ENCODE data around the gene TSPAN8. TPM values are rescaled to one million over a fixed set of nuclear protein-coding genes. Genes with fewer than 3 reads are reported as not detected.
"Not testable (repeated sequence)": the region's sequence is repeated elsewhere in the genome, so short reads cannot be mapped to it uniquely, and the experiment has no call there.

The TSPAN8 gene
- total RNA-seq, 2 donors from 2014 or later, result not detected

GRCh38 chr12:71155225-71155624 is 2.6 kb downstream of the TSPAN8 start:
- Mint-ChIP-seq H3K4me3 (no peak overlapping the region), H3K27ac (no peak overlapping the region), H3K4me1 (no peaks in the 10 kb centered on the region), H3K27me3 (no peaks in the 10 kb centered on the region), H3K36me3 (ENCODE audit: low read depth) (no peaks in the 10 kb centered on the region), H3K9me3 (peaks cover 16% of the 10 kb centered on the region)
- no peak for ATAC-seq (replicated peaks)

DNA sequence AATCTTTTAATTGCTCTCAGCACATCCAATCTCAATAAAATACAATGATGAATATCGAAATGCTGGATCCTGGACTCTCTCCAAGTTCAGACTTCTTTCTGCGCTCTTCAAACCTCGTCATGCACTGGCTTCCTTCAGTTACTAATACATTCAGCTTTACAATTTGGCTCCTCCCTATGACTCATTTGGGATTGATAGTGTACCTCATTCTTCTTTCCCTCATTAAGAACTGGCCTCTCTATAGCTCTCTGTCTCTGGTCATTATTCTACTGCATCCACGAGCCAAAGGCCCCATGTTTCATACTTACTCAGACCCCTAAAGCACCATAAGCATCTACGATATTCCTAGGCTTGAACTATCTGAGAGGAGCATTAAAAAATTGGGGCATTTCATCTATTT is 4.9 kb downstream of the TSPAN8 start:
- Mint-ChIP-seq H3K27ac (no peak overlapping the region), H3K36me3 (ENCODE audit: low read depth) (no peaks in the 10 kb centered on the region), H3K9me3 (peaks cover 12% of the 10 kb centered on the region), H3K4me1 (no peaks in the 10 kb centered on the region), H3K4me3 (no peak overlapping the region), H3K27me3 (no peaks in the 10 kb centered on the region)
- ATAC-seq (replicated peaks), result no peak

DNA sequence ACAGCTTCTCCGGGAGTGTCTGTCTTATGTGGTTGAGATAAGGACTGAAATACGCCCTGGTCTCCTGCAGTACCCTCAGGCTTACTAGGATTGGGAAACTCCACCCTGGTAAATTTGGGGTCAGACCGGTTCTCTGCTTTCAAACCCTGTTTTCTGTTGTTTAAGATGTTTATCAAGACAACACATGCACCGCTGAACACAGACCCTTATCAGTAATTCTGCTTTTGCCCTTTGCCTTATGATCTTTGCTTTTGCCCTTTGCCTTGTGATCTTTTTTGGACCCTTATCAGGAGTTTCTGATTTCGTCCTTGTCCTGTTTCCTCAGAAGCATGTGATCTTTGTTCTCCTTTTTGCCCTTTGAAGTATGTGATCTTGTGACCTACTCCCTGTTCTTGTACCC is 7.8 kb downstream of the TSPAN8 start:
- H3K4me3 Mint-ChIP-seq, result not testable (repeated sequence)

GRCh38 chr12:71144682-71145081 is 13.1 kb downstream of the TSPAN8 start:
- H3K4me3 Mint-ChIP-seq, result no peak overlapping the region
- ATAC-seq (replicated peaks), result no peak
- H3K36me3 Mint-ChIP-seq (ENCODE audit: low read depth), result no peaks in the 10 kb centered on the region
- no peaks in the 10 kb centered on the region for H3K4me1 Mint-ChIP-seq
- no peak overlapping the region for H3K27ac Mint-ChIP-seq
- H3K9me3 Mint-ChIP-seq, result no peaks in the 10 kb centered on the region
- no peaks in the 10 kb centered on the region for H3K27me3 Mint-ChIP-seq

More for the DNA sequence above, 7.8 kb downstream of the TSPAN8 start:
- not testable (repeated sequence) for H3K27ac Mint-ChIP-seq; H3K27me3 Mint-ChIP-seq; H3K4me1 Mint-ChIP-seq; H3K36me3 Mint-ChIP-seq (ENCODE audit: low read depth); ATAC-seq (replicated peaks)
- peaks cover 12% of the 10 kb centered on the region for H3K9me3 Mint-ChIP-seq

DNA sequence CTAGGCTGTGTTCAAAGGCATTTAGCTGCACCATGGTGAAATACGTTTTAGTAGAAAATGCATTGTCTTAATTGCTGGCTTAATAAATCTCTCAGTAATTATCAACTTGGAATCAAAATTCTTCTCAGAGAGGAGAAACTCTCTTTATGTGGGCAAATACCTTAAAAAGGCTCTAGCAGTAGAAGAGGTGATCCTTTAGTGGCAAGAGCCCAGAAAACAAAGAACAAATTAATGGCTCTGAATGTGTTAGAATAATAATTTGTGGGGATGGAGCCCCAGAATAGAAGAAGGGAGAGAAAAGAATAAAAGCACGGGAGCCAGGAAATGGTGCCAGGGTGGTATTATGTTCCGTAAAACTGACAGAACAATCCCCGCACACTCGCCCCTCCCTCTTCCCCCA is 14.8 kb downstream of the TSPAN8 start:
- Mint-ChIP-seq H3K36me3 (ENCODE audit: low read depth) (no peaks in the 10 kb centered on the region), H3K4me3 (no peak overlapping the region), H3K27me3 (no peaks in the 10 kb centered on the region), H3K27ac (no peak overlapping the region), H3K4me1 (no peaks in the 10 kb centered on the region), H3K9me3 (peaks cover 5% of the 10 kb centered on the region)
- no peak for ATAC-seq (replicated peaks)

GRCh38 chr12:71142016-71142415 is 15.8 kb downstream of the TSPAN8 start:
- no peak overlapping the region for H3K27ac Mint-ChIP-seq
- H3K9me3 Mint-ChIP-seq, result peaks cover 5% of the 10 kb centered on the region
- no peaks in the 10 kb centered on the region for H3K4me1 Mint-ChIP-seq
- no peaks in the 10 kb centered on the region for H3K27me3 Mint-ChIP-seq
- no peaks in the 10 kb centered on the region for H3K36me3 Mint-ChIP-seq (ENCODE audit: low read depth)
- ATAC-seq (replicated peaks), result no peak
- H3K4me3 Mint-ChIP-seq, result no peak overlapping the region

- Mint-ChIP-seq H3K4me3 (no peak overlapping the region), H3K4me1 (no peaks in the 10 kb centered on the region), H3K27ac (no peak overlapping the region), H3K27me3 (no peaks in the 10 kb centered on the region), H3K36me3 (ENCODE audit: low read depth) (no peaks in the 10 kb centered on the region), H3K9me3 (peaks cover 5% of the 10 kb centered on the region)
- no peak for ATAC-seq (replicated peaks)
Observed at GRCh38 chr12:71141378-71141926, 16.3 kb downstream of the TSPAN8 start.

- H3K36me3 Mint-ChIP-seq (ENCODE audit: low read depth), result no peaks in the 10 kb centered on the region
- no peaks in the 10 kb centered on the region for H3K27me3 Mint-ChIP-seq
- no peak for ATAC-seq (replicated peaks)
- H3K4me1 Mint-ChIP-seq, result no peaks in the 10 kb centered on the region
- H3K9me3 Mint-ChIP-seq, result peaks cover 5% of the 10 kb centered on the region
- no peak overlapping the region for H3K4me3 Mint-ChIP-seq
- H3K27ac Mint-ChIP-seq, result no peak overlapping the region
Observed at GRCh38 chr12:71139153-71139735, 18.6 kb downstream of the TSPAN8 start.

- no peaks in the 10 kb centered on the region for H3K36me3 Mint-ChIP-seq (ENCODE audit: low read depth)
- no peaks in the 10 kb centered on the region for H3K4me1 Mint-ChIP-seq
- no peak for ATAC-seq (replicated peaks)
- no peak overlapping the region for H3K27ac Mint-ChIP-seq
- peaks cover 5% of the 10 kb centered on the region for H3K9me3 Mint-ChIP-seq
- no peak overlapping the region for H3K4me3 Mint-ChIP-seq
- H3K27me3 Mint-ChIP-seq, result no peaks in the 10 kb centered on the region
Observed at GRCh38 chr12:71138011-71138410, 19.8 kb downstream of the TSPAN8 start.

GRCh38 chr12:71135812-71136176 is 22.0 kb downstream of the TSPAN8 start:
- H3K9me3 Mint-ChIP-seq, result peaks cover 5% of the 10 kb centered on the region
- no peak overlapping the region for H3K27ac Mint-ChIP-seq
- ATAC-seq (replicated peaks), result no peak
- no peaks in the 10 kb centered on the region for H3K36me3 Mint-ChIP-seq (ENCODE audit: low read depth)
- no peak overlapping the region for H3K4me3 Mint-ChIP-seq
- no peaks in the 10 kb centered on the region for H3K4me1 Mint-ChIP-seq
- H3K27me3 Mint-ChIP-seq, result no peaks in the 10 kb centered on the region

DNA sequence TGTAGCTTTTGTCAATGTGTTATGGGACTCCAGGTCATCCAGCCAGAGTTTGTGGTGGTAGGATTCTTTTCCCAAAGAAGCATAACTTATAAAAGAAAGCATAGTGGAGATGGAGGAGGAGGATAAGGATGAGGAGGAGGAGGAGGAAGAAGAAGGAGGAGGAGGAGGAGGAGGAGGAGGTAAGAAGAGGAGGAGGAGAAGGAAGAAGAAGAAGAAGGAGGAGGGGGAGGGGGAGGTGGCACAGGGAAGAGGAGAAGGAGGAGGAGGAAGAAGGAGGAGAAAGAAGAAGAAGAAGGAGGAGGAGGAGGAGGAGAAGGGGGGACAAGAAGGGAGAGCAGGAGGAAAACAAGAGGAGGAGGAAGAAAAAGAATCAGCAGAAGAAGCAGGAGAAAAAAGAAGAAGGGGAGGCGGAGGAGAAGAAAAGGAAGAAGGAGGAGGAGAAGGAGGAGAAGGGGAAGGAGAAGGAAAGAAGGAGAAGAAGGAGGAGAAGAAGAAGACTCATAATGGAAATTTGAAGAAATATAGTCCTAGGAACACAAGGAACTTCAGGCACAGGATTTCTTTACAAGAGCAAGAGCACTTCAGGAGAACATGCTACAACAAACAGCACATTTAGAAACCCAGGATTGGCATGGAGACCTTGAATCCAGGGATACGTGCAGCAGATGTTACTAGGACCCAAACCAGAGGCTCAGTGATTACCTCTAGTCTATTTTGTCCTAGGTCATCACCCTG is 22.6 kb downstream of the TSPAN8 start:
- Mint-ChIP-seq H3K4me3 (no peak overlapping the region), H3K9me3 (peaks cover 8% of the 10 kb centered on the region), H3K36me3 (ENCODE audit: low read depth) (no peaks in the 10 kb centered on the region), H3K27me3 (no peaks in the 10 kb centered on the region), H3K27ac (no peak overlapping the region), H3K4me1 (no peaks in the 10 kb centered on the region)
- ATAC-seq (replicated peaks), result no peak

GRCh38 chr12:71134405-71134804 is 23.4 kb downstream of the TSPAN8 start:
- Mint-ChIP-seq H3K27me3 (no peaks in the 10 kb centered on the region), H3K9me3 (peaks cover 8% of the 10 kb centered on the region), H3K4me3 (no peak overlapping the region), H3K27ac (no peak overlapping the region), H3K4me1 (no peaks in the 10 kb centered on the region), H3K36me3 (ENCODE audit: low read depth) (no peaks in the 10 kb centered on the region)
- ATAC-seq (replicated peaks), result no peak

DNA sequence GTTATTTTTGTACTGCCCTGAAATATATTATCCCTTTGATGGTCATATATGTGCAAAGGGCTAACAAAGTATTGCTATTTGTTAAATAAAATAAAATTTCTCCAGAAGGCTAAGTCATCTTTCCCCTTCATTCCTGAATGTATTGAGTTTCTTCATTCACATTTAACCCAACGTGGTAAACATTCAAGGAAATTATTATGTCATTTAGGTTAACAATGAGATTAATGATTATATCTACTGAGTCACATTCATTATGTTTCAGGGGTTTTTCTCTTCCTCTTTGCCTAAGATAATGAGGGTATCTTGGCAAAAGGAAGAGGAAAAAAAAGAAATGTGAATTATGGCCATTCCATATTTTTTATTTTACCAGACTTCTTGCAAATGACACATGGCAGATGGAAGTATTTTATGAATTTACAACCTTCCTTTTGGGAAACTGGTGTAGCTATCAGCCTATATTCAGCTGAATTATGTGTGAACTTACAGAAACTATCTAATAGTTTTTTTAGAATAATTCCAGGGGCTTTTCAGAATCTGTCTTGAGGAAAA is 27.2 kb downstream of the TSPAN8 start:
- peaks cover 3% of the 10 kb centered on the region for H3K9me3 Mint-ChIP-seq
- H3K36me3 Mint-ChIP-seq (ENCODE audit: low read depth), result no peaks in the 10 kb centered on the region
- no peak for ATAC-seq (replicated peaks)
- no peaks in the 10 kb centered on the region for H3K27me3 Mint-ChIP-seq
- no peak overlapping the region for H3K4me3 Mint-ChIP-seq
- no peaks in the 10 kb centered on the region for H3K4me1 Mint-ChIP-seq
- no peak overlapping the region for H3K27ac Mint-ChIP-seq

DNA sequence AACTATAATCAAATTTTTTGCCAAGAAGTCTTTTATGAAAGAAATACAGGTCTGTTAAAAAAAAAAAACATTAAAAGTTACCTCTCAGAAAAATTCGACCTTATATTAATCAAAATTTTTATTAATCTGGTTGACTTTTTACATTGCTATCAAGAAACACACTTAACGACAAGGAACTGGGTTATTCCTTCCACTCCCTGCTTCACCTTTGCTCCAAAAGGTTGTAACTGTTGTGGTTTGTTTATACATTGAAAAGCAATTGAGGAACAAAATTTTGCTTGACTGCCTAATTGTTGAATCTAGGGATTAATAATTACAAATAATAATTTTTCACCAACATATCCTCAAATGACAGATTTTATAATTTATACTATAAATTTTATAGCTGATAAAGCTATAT is 28.4 kb downstream of the TSPAN8 start:
- H3K4me1 Mint-ChIP-seq, result no peaks in the 10 kb centered on the region
- no peaks in the 10 kb centered on the region for H3K27me3 Mint-ChIP-seq
- no peak overlapping the region for H3K27ac Mint-ChIP-seq
- H3K4me3 Mint-ChIP-seq, result no peak overlapping the region
- no peaks in the 10 kb centered on the region for H3K36me3 Mint-ChIP-seq (ENCODE audit: low read depth)
- H3K9me3 Mint-ChIP-seq, result peaks cover 3% of the 10 kb centered on the region
- ATAC-seq (replicated peaks), result no peak

DNA sequence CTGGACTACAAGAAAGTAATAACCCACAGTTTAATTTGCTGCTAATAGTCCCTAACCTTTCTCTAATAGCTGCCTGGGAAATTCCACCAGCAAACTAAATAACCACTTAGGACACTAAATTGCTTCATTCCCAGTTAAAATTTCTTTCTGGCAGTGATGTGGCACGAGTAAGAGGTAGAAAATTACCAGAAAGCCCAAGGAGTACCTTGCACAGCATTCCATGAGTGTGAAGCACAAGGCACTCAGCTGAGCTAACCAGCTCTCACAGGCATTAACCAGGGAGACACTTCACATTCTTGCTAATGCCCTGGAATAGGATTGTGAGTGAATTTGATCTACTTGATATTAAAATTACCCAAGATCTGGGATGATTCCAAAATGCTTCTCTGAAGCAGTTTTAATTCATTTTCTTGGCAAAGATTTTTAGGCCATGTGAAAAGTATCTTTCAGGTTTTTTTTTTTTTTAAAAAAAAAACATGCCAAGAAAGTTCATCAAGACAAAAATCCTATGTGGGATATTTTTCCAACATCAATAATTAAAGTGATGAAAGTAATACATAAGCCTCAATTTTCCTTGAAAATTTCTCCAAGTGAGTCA is 29.5 kb downstream of the TSPAN8 start:
- H3K27ac Mint-ChIP-seq, result no peak overlapping the region
- ATAC-seq (replicated peaks), result no peak
- no peak overlapping the region for H3K4me3 Mint-ChIP-seq
- no peaks in the 10 kb centered on the region for H3K4me1 Mint-ChIP-seq
- no peaks in the 10 kb centered on the region for H3K27me3 Mint-ChIP-seq
- peaks cover 3% of the 10 kb centered on the region for H3K9me3 Mint-ChIP-seq
- no peaks in the 10 kb centered on the region for H3K36me3 Mint-ChIP-seq (ENCODE audit: low read depth)
